T-helper 17 cell (primary cell): Measurements from ENCODE around the gene RTEL1. TPM values are rescaled to one million over a fixed set of nuclear protein-coding genes. Genes with fewer than 3 reads are reported as not detected.

ENCODE experiments used
- ATAC-seq: fragments of 150-1000 bp; cut with Tn5 transposase; 2 replicates; pipeline ENCODE4 v1.10.0; 2021; ENCODE audit warnings: mild to moderate bottlenecking, moderate library complexity
- DNase-seq, 3 donors: peaks; one replicate each; pipeline versions ENCODE4 v3.0.0 to v3.0.0-alpha.2; 2020 to 2021
- H3K9me3 ChIP-seq: one replicate; pipeline ENCODE4 v1.7.0; 2013; ENCODE audit warnings: low read length, mild to moderate bottlenecking; ENCODE audit not compliant: control insufficient read depth, poor library complexity, severe bottlenecking
- H3K27ac Mint-ChIP-seq: one replicate; pipeline ENCODE4 v1.8.0; 2022; ENCODE audit warnings: mild to moderate bottlenecking, moderate library complexity, mixed read lengths
- H3K27me3 Mint-ChIP-seq: one replicate; pipeline ENCODE4 v1.8.0; 2022; ENCODE audit warnings: mixed read lengths
- H3K36me3 Mint-ChIP-seq: one replicate; pipeline ENCODE4 v1.8.0; 2022; ENCODE audit warnings: low read depth, mixed read lengths
- H3K4me1 Mint-ChIP-seq: one replicate; pipeline ENCODE4 v1.8.0; 2022; ENCODE audit warnings: mild to moderate bottlenecking, mixed read lengths
- H3K4me3 Mint-ChIP-seq: one replicate; pipeline ENCODE4 v1.8.0; 2022; ENCODE audit warnings: mild to moderate bottlenecking, moderate library complexity, mixed read lengths
- total RNA-seq, 4 donors: library from RNA in 2 of 4; stranded (reverse) in 2 of 4; gene quantifications; one replicate each; pipeline ENCODE4 v1.2.3 and lab custom pipeline; 2022 to 2026

Gene RTEL1
- total RNA-seq, 2 donors from 2014 or later: 30.7 to 35.0 TPM

DNA sequence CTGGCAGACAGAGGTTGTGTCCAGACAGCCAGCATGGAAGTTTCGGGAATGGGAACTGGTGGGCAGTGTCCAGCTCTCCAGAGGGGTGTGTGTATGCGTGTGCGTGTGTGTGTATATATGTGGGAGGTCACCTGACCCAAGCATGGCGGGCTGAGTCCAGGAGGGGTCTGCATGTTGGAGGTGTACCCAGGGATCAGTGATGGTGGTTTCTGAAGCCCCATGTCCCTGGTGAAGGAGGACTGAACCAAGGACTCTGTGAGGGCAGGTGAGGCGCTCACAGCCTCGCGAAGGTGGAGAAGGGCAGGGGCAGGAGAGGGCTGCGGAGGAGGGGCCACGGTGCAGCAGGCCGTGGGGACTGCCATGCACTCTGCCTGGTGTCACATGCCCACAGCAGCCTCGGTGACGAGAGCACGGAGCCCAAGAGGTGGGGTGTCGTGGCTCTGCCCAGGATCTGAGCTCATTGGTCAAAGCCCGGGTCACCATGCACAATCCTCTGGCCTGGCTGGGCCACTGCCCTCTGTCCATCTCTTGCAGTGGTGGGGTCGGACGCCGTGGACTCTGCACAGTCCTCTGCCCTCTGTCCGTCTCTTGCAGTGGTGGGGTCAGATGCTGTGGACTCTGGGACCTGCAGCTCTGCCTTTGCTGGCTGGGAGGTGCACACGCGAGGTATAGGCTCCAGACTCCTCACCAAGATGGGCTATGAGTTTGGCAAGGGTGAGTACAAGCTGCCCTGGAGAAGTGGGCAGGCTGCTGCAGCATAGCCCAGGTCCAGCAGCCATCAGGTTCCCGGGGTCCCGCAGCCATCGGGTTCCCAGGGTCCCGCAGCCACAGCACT is 76.2 kb downstream of the RTEL1 start:
- ATAC-seq (no peak), DNase-seq (no peak)
- no peaks in the 10 kb centered on the region for H3K9me3 ChIP-seq
- Mint-ChIP-seq H3K36me3 (peaks cover 3% of the 10 kb centered on the region), H3K4me3 (no peak overlapping the region), H3K4me1 (peaks cover 20% of the 10 kb centered on the region), H3K27ac (peak overlapping the region; percentile 35), H3K27me3 (no peaks in the 10 kb centered on the region)

DNA sequence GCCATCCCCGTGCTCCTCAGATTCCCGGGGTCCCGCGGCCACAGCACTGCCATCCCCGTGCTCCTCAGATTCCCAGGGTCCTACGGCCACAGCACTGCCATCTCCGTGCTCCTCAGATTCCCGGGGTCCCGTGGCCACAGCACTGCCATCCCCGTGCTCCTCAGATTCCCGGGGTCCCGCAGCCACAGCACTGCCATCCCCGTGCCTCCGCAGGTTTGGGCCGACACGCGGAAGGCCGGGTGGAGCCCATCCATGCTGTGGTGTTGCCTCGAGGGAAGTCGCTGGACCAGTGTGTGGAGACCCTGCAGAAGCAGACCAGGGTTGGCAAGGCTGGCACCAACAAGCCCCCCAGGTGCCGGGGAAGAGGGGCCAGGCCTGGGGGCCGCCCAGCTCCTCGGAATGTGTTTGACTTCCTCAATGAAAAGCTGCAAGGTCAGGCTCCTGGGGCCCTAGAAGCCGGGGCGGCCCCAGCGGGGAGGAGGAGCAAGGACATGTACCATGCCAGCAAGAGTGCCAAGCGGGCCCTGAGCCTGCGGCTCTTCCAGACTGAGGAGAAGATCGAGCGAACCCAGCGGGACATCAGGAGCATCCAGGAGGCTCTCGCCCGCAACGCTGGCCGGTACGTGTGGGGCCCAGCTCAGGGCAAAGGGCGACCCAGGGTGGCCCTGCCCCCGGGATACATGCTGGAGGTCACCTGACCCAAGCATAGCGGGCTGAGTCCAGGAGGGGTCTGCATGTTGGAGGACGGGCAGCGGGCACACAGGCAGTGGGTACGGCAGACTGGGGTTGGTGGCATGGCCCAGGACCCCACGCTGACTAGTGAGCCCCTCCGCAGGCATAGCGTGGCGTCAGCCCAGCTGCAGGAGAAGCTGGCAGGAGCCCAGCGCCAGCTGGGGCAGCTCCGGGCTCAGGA is 77.1 kb downstream of the RTEL1 start:
- Mint-ChIP-seq H3K4me1 (peaks cover 16% of the 10 kb centered on the region), H3K36me3 (peaks cover 3% of the 10 kb centered on the region), H3K27ac (peak overlapping the region; percentile 79), H3K4me3 (peak overlapping the region; percentile 92), H3K27me3 (no peaks in the 10 kb centered on the region)
- no peaks in the 10 kb centered on the region for H3K9me3 ChIP-seq
- ATAC-seq (no peak), DNase-seq (no peak)

DNA sequence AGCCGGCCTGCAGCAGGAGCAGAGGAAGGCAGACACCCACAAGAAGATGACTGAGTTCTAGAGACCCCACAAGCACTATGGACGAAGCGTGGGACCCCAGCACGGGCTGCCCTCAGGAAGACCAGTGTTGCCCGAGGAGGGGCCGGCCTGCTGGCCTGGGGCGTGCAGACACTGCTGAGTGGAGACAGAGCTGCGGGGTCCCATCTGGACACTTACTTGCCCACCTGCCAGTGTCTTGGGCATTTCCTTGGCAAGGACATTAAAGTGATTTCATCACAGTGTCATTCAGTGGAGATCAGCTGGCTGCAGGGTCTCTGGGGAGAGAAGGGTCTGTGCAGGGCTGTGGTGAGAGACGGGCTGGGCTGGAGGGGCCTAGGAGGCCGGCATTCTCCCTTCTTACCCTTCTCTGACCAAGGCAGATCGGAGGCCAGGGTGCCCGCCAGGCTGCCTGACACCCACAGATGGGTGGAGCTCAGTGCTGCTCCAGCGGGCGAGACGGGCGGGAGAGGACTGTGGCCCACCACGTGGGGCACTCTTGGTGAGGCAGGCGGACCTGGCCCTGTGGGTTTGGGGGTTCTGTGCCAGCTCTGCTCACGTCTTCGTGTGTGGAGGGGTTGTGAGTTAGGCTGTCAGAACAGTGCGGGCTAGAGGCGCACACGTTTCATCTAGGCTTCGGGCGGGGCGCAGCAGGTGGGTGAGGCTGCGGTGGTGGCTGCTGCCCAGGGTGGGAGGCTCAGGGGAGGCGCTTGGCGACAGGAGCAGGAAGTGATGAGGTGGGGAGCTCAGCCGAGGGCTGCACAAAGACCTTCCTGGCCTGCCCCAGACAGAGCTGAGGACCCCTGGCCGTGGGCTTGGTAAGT is 78.0 kb downstream of the RTEL1 start, which contains the start of gene LIME1:
LIME1 (plus strand) TSS at position 806 of the 860 bp plus-strand sequence. CDS start 886 bp downstream, outside the sequence.
- peak; percentile 67 to 74 (median 68) for DNase-seq
- no peaks in the 10 kb centered on the region for H3K9me3 ChIP-seq
- peak within 1 kb of the TSS; percentile 92 for H3K4me3 Mint-ChIP-seq
- peaks cover 3% of the 10 kb centered on the region for H3K36me3 Mint-ChIP-seq
- H3K4me1 Mint-ChIP-seq: peaks cover 16% of the 10 kb centered on the region
- peak within 1 kb of the TSS; percentile 79 for H3K27ac Mint-ChIP-seq
- H3K27me3 Mint-ChIP-seq: no peaks in the 10 kb centered on the region
- ATAC-seq: peak; percentile 74

DNA sequence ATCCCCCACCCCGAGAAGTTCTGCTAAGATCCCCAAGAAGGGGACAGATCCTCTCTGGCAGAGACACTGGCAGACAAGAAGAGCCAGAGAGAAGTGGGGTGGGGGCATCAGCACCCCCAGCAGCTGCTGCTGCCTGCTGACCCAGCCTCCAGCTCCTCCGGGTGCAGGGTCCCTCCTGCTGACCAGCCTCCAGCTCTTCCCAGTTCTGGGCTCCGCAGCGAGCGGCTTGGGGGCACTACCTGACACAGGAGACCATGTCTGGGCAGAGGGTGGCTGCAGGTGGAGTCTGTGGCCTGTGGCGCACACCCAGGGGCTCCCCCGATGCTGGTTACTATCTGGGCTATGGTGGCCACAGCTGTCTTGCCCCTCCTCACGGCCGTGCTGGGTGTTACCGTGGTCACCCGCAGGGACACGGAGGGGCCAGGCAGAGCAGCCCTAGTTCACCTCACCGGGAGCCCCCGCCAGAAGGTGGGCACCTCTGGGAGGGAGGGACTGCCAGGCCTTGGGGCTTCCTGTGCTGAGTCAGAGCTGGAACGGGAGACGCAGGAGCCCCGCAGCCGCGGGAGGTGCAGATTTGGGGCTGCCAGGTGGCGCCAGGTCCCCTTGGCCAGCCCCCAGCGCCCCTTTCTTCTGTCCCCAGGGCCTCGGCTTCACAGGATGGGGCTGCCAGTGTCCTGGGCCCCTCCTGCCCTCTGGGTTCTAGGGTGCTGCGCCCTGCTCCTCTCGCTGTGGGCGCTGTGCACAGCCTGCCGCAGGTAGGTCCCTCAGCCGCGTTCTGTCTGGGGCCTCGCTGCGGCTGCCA is 79.0 kb downstream of the RTEL1 start:
- Mint-ChIP-seq H3K27me3 (no peaks in the 10 kb centered on the region), H3K4me1 (peaks cover 16% of the 10 kb centered on the region)
- peak in 2 of 3 donors; percentile 47 to 61 for DNase-seq

DNA sequence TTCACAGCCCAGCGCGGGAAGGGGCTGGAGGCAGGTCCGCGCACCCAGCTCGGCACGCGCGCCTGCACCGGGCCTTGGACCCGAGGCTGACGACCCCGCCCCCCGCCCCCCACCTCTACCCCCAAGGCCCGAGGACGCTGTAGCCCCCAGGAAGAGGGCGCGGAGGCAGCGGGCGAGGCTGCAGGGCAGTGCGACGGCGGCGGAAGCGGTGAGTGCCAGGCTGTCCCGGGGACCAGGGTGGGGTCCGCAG is 79.5 kb downstream of the RTEL1 start:
- H3K36me3 Mint-ChIP-seq: peaks cover 3% of the 10 kb centered on the region
- H3K9me3 ChIP-seq: no peaks in the 10 kb centered on the region
- H3K27me3 Mint-ChIP-seq: no peaks in the 10 kb centered on the region
- H3K4me1 Mint-ChIP-seq: peaks cover 16% of the 10 kb centered on the region
- DNase-seq (no peak), ATAC-seq (no peak)
- no peak overlapping the region for H3K27ac Mint-ChIP-seq
- peak overlapping the region; percentile 92 for H3K4me3 Mint-ChIP-seq

More for the DNA sequence above, 79.0 kb downstream of the RTEL1 start:
- peaks cover 3% of the 10 kb centered on the region for H3K36me3 Mint-ChIP-seq
- H3K27ac Mint-ChIP-seq: peak overlapping the region; percentile 79
- ATAC-seq: peak; percentile 44
- peak overlapping the region; percentile 92 for H3K4me3 Mint-ChIP-seq
- H3K9me3 ChIP-seq: no peaks in the 10 kb centered on the region

DNA sequence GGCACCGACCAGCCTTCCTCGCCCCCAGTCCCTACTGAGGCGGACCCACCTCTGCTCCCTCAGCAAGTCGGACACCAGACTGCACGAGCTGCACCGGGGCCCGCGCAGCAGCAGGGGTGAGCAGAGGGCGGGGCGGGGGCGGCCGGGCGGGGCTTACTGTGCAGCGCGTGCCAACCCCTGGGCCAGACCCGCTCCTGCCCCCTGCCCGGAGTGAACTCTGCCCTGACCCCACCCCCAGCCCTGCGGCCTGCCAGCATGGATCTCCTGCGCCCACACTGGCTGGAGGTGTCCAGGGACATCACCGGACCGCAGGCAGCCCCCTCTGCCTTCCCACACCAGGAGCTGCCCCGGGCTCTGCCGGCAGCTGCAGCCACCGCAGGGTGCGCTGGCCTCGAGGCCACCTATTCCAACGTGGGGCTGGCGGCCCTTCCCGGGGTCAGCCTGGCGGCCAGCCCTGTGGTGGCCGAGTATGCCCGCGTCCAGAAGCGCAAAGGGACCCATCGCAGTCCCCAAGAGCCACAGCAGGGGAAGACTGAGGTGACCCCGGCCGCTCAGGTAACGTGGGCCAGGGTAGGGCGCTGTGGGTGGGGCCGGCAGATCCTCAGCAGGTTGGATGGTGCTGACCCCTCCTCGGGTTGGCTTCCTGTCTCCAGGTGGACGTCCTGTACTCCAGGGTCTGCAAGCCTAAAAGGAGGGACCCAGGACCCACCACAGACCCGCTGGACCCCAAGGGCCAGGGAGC is 80.0 kb downstream of the RTEL1 start:
- peak overlapping the region; percentile 92 for H3K4me3 Mint-ChIP-seq
- no peaks in the 10 kb centered on the region for H3K27me3 Mint-ChIP-seq
- H3K27ac Mint-ChIP-seq: peak overlapping the region; percentile 39
- peaks cover 16% of the 10 kb centered on the region for H3K4me1 Mint-ChIP-seq
- H3K36me3 Mint-ChIP-seq: peaks cover 3% of the 10 kb centered on the region
- no peaks in the 10 kb centered on the region for H3K9me3 ChIP-seq
- ATAC-seq (peak; percentile 14), DNase-seq (peak in 2 of 3 donors; percentile 34 to 47)

DNA sequence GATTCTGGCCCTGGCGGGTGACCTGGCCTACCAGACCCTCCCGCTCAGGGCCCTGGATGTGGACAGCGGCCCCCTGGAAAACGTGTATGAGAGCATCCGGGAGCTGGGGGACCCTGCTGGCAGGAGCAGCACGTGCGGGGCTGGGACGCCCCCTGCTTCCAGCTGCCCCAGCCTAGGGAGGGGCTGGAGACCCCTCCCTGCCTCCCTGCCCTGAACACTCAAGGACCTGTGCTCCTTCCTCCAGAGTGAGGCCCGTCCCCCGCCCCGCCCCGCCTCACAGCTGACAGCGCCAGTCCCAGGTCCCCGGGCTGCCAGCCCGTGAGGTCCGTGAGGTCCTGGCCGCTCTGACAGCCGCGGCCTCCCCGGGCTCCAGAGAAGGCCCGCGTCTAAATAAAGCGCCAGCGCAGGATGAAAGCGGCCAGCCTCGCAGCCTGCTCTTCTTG is 80.6 kb downstream of the RTEL1 start:
- Mint-ChIP-seq H3K4me3 (peak overlapping the region; percentile 92), H3K27me3 (no peaks in the 10 kb centered on the region), H3K27ac (peak overlapping the region; percentile 39), H3K4me1 (peaks cover 16% of the 10 kb centered on the region), H3K36me3 (peaks cover 3% of the 10 kb centered on the region)
- peak in 1 of 3 donors; percentile 31 for DNase-seq
- no peak for ATAC-seq
- no peaks in the 10 kb centered on the region for H3K9me3 ChIP-seq

DNA sequence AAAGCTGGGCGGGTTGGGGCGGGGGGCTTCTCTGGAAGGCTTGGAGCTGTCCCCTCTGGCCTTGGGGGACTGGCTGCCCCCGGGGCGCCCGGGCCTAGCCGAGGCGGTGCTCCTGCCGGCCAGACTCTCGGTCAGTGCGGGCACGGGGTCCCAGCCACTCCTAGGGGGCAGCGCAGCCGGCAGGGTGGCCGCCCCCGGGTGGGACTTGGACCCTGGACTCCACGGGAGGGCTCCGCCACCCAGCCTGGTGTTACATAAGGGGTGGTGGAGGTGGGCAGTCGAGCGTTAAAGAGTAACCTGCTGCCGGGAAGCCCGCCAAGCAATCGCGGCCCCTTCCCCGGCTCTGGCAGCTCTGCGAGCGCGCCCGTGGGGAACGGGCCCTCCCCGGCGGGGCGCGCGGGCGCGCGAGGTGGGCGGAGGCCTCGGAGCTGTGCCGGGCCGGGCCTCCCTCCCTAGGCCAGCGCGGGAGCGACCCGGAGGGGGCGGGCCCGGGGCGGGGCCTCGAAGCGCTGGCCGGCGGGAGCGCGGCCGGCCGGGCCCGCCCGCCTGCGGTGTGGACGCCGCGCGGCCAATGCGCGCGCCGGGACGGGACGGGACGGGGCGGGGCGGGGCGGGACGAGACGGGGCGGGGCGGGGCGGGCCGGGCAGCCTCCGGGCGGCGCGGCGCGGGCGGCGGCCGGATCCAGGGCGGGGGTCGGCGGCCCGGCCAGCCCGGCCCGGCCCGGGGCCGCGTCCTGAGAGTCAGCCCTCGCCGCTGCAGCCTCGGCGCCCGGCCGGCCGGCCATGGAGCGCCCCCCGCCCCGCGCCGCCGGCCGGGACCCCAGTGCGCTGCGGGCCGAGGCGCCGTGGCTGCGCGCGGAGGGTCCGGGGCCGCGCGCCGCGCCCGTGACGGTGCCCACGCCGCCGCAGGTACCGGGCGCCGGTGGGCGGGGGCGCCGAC is 81.3 kb downstream of the RTEL1 start, which contains the start of gene SLC2A4RG:
SLC2A4RG (plus strand) TSS at position 647 of the 940 bp plus-strand sequence; CDS start at position 784, 137 bp downstream.
- no peaks in the 10 kb centered on the region for H3K9me3 ChIP-seq
- peaks cover 12% of the 10 kb centered on the region for H3K4me1 Mint-ChIP-seq
- H3K27ac Mint-ChIP-seq: peak within 1 kb of the TSS; percentile 39
- DNase-seq (peak; percentile 55 to 79 (median 68)), ATAC-seq (peak; percentile 38)
- no peaks in the 10 kb centered on the region for H3K27me3 Mint-ChIP-seq
- peak within 1 kb of the TSS; percentile 92 for H3K4me3 Mint-ChIP-seq
- H3K36me3 Mint-ChIP-seq: no peaks in the 10 kb centered on the region

DNA sequence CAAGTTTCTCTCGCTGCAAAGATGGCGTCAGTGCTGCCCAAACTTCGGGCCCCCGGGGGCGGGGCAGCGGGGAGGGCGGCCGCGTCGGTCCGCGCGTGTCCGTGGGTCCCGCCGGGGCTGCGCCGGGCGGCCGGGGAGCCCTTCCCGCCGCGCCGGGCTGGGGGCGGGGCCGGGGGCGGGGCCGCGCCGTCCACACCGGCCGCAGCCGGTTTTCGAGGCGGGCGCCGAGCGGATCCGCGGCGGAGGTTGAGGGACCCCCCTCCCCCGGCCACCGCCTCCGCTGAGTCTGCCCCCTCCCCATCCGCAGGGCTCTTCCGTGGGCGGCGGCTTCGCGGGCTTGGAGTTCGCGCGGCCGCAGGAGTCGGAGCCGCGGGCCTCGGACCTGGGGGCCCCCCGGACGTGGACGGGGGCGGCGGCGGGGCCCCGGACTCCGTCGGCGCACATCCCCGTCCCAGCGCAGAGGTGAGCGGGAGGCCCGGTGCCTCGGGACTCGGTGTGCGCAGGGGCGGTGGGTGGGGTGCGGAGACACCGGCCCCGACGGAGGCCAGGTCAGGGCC is 82.0 kb downstream of the RTEL1 start:
- no peaks in the 10 kb centered on the region for H3K36me3 Mint-ChIP-seq
- H3K4me1 Mint-ChIP-seq: peaks cover 14% of the 10 kb centered on the region
- H3K4me3 Mint-ChIP-seq: peak overlapping the region; percentile 74
- no peaks in the 10 kb centered on the region for H3K9me3 ChIP-seq
- peak; percentile 4 for ATAC-seq
- H3K27me3 Mint-ChIP-seq: no peaks in the 10 kb centered on the region
- peak in 2 of 3 donors; percentile 67 to 68 for DNase-seq
- no peak overlapping the region for H3K27ac Mint-ChIP-seq

DNA sequence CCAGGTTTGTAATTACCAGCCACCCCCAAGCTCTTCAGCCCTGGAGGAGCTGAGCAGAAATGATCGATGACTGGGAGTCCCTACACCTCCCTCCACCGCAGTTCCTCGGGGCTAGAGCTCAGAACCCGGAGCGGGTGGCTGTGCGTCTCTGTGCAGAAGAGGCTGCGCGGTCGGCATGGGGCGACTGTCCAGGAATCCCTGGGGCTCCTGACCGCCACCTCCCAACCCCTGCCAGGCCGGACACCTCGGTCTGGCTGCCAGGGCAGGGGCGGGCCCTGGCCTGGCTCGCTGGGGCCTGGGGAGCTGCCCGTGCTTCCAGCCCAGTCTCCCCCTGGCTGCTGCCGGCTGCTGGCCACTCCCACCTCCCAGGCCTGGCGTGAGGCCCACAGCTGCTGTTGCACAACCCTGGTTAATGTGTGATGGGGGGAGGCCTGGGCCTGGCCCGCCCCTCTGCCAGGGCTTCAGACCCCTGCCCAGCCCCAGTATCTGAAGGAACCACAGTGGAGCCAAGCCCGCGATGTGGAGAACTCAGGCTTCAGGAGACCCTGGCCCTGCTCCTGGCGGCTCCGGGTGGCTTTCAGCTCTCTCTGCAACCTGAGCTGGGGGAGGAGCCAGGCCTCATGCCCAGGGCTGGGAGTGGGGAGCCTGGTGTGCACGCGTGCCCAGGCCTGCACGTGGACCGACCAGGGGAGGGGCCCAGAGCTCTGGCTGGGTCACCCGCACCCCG is 82.7 kb downstream of the RTEL1 start:
- H3K4me1 Mint-ChIP-seq: peaks cover 9% of the 10 kb centered on the region
- peak overlapping the region; percentile 74 for H3K4me3 Mint-ChIP-seq
- no peaks in the 10 kb centered on the region for H3K9me3 ChIP-seq
- H3K36me3 Mint-ChIP-seq: no peaks in the 10 kb centered on the region
- no peak overlapping the region for H3K27ac Mint-ChIP-seq
- no peaks in the 10 kb centered on the region for H3K27me3 Mint-ChIP-seq
- ATAC-seq: peak; percentile 16
- DNase-seq: no peak
